NCI-H2196 treated with DMSO at 0.1 percent for 48 hours (cell line): ENCODE results near the gene PADI3.

ENCODE experiments used
- DNase-seq: peaks from one replicate; lab custom pipeline; 2025; ENCODE audit not compliant: unreplicated experiment; lab: John Stamatoyannopoulos, UW

PADI3 gene

GRCh38 chr1:17214876-17215544 lies 33.9 kb upstream of the PADI3 start:
- DNase-seq = no peak

- no peak for DNase-seq
Observed at GRCh38 chr1:17215545-17215890, 33.4 kb upstream of the PADI3 start.

- no peak for DNase-seq
Observed at GRCh38 chr1:17216078-17216477, 32.8 kb upstream of the PADI3 start.

GRCh38 chr1:17217607-17218006 lies 31.3 kb upstream of the PADI3 start:
- no peak for DNase-seq

- peak; percentile 26 for DNase-seq
Observed at GRCh38 chr1:17218939-17219338, 30.0 kb upstream of the PADI3 start.

- no peak for DNase-seq
Observed at GRCh38 chr1:17220287-17220686, 28.6 kb upstream of the PADI3 start.

- DNase-seq = no peak
Observed at GRCh38 chr1:17222557-17222956, 26.3 kb upstream of the PADI3 start.

DNA sequence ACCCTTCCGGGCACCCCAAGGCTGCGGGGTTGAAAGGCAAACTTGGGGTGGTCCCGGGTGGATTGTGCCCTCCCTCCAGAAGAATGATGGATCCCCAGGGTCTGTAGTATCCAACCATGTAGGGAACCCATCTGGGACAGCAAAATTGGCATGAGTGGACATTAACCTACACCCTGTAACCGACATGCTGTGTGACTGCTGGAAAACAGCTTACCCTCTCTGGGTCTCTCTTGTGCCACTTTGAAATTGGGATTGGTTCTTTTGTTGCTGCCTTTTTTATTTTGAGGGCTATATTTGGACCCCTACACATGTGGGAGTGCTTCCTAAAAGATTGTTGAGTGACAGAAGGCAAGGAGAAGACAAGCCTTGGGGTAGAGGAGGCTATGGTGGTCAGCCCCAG lies 24.5 kb upstream of the PADI3 start:
- DNase-seq = no peak

DNA sequence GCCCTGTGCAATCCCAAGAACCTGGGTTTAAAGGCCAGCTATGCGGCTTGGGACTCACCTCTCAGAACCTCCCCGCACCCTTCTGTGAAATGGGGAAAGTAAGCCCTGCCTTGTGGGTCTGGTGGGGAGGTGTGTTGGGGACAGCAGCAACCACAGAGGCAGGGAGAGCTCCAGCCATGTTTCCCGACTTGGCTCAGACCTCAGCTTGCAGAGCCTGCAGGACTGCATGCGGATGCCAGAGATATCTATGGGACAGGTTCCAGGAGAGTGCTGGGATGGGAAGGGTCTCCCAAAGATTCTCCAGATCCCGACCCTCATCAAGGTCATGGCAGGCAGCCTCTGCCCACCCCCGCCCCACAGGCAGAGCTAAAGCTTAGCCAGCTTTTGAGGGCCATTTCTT lies 23.8 kb upstream of the PADI3 start:
- no peak for DNase-seq

DNA sequence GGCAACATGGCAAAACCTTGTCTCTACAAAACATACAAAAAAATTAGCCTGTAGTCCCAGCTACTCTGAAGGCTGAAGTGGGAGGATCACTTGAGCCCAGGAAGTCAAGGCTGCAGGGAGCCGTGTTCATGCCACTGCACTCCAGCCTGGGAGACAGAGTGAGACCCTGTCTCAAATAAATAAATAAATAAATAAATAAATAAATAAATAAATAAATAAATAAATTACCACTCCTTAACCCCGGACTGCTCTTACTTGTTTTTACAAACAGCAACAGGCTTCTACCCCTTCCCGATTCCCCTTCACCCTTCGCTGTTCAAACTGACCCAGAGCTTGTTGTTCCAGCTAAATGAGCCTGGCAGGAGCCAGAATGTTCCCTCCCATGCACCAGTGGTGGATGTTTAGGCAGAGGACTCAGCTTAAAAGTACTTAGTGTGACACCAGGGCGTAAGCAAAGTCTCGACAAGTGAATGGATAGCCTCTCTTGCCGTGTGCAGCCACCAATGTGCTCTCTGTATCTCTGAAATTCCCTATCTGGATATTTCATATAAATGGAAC lies 21.5 kb upstream of the PADI3 start:
- DNase-seq = no peak

DNA sequence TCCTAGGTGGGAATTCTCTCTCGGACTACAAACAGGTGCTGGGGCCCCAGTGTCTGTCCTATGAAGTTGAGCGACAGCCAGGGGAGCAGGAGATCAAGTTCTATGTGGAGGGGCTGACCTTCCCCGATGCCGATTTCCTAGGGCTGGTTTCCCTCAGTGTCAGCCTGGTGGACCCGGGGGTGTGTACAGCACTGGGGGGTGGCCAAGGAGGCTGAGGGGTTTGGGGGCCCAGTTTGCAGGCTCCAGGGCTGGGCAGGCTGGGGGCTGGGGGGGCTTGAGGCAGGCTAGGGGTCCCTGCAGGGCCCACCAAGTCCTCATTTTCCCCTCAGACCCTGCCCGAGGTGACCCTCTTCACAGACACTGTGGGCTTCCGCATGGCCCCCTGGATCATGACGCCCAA lies 20.3 kb upstream of the PADI3 start:
- no peak for DNase-seq

DNA sequence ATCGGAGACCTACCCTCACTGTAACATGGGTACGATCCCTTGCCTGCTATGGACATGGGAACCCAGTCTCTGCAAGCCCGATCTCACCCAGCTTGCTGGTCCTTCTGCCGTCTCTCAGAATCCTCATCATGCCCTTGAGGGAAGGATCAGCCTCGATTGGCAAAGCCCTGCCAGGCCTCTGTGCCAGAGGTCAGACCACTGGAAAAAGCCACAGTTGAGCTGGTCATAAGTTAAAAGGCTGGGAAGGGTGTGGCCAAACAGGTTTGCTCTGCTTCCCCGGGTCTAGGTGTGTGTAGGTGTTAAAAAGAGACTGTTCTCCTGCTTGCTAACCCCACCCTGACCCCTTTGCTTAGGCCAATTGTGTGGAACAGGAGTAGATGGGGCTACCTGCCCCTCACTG lies 19.5 kb upstream of the PADI3 start:
- no peak for DNase-seq

DNA sequence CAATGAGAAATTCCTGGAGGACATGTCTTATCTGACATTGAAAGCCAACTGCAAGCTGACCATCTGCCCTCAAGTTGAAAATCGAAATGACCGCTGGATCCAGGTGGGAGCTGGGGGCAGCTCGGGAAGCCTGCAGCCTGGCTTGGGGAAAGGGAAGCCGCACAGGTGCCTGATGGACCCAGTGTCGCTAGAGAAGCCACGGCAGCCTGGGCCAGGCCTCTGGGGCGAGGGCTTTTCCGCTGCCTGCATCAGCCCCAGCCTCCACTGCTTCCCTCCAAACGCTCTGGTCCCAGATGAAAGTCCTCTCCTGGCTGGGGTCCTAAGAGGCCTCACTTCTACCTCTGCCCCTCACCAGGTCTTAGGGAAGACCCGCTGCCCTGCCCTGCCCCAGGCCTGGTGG lies 18.8 kb upstream of the PADI3 start:
- DNase-seq = no peak

DNA sequence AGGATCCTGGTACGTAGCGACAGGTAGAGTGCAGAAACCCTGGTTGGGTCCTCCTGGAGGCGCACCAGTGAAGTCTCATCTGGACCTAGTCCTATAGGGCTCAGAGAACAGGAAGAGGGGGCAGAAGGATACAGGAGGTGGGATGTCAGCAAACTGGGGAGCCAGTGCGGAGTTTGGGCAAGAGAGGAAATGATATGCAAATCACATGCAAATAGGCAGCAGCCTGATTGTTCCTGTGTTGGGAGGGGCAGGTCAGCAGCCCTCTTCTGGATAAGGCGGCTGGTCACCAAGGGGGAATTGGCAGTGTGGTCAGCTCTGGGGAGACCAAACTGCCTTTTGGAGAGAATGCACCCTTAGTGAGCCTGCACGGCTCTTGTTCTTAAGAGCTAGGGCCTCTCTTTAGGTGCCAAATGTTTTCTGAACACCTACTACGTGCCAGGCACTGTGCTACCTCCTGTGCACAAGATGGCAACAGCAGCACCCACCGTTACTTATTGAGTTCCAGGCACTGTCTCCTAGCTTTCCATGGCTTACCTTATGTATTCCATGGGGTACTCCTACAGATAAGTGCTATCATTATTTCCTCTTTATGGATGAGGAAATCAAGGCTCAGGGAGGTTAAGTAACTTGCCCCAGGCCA lies 18.1 kb upstream of the PADI3 start:
- no peak for DNase-seq

GRCh38 chr1:17232759-17233661 lies 15.9 kb upstream of the PADI3 start:
- DNase-seq = peak; percentile 77

DNA sequence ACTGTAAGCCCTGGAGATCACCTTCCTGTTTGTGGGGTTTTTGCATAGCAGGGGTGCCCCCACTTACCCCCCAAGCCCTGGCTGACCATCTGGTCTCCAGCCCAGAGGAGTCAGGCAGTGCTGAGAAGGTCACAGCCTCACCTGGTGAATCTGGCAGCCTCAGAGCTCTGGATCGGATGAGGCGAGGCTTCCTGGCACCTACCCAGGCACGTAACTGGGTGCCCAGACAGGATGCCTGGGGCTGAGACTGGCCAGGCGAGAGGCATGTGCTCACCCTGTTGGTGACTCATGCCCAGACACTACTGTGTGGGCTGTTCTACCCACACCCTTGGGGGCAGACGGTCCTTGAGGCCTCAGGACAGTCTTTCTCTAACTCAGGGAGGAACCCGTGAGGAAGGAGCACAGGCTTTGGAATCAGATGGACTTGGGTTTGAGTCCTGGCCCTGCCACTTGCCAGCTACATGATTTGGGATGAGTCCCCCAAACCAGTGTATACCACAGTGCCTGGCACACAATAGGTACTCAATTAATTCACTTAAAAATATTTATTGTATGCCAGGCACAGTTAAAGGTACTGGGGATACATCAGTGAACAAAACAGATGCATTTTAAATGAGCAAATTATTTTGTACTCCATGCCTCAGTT lies 15.1 kb upstream of the PADI3 start:
- DNase-seq = peak; percentile 84

- DNase-seq = no peak
Observed at GRCh38 chr1:17234405-17234804, 14.5 kb upstream of the PADI3 start.

DNA sequence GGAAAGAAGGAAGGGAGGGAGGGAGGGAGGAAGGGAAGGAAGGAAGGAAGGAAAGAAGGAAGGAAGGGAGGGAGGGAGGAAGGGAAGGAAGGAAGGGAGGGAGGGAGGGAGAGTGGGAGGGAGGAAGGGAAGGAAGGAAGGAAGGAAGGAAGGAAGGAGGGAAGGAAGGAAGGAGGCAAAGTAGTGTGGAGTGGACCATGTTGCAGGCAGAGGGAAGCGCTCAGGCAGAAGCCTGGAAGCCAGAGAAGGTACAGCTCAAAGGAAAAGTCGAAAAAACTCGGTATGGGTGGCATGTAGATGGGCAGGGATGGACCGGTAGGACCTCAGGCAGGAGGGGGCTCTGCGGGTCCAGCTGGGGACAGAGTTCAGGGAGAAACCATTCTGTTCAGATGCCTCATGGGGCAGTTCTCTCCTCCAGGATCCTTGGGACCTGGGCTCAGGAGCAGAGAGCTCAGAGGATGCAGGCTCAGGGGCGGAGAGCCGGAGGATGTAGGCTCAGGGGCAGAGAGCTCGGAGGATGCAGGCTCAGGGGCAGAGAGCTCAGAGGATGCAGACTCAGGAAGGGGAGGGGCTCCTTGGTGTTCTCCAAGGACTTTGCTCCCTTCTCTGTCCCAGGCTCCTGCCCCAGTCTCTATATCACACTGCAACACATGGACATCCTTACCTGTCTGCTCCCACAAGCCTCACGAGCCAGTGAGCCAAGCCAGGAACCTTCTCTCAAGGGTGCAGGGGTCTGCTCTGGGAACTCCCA lies 13.6 kb upstream of the PADI3 start:
- no peak for DNase-seq

- DNase-seq = peak; percentile 71
Observed at GRCh38 chr1:17236779-17237560, 11.9 kb upstream of the PADI3 start.

GRCh38 chr1:17237561-17237903 lies 11.4 kb upstream of the PADI3 start:
- DNase-seq = no peak
